HepG2 (cell line): ENCODE data around the gene JAK1. TPM values are rescaled to one million over a fixed set of nuclear protein-coding genes. Genes with fewer than 3 reads are reported as not detected.

Source experiments
- AHDC1 ChIP-seq: sonication (generic); formaldehyde crosslinking; IDR thresholded peaks from 2 replicates; pipeline ENCODE4 v1.5.1; 2020; ENCODE audit warnings: mild to moderate bottlenecking, missing genetic modification reagents, borderline replicate concordance
- CEBPG ChIP-seq: IDR thresholded peaks from 2 replicates; pipeline ENCODE4 v1.6.1; 2016
- FOXO1 ChIP-seq: sonication (generic); formaldehyde crosslinking; IDR thresholded peaks from 2 replicates; pipeline ENCODE4 v1.4.0; 2020; ENCODE audit warnings: missing genetic modification reagents
- FOXP1 ChIP-seq, 2 experiments: fragments of 450-650 bp in 1 of 2; IDR thresholded peaks; 2 replicates each; pipeline ENCODE4 v1.6.1; 2017 to 2018; ENCODE audit warnings: antibody characterized with exemption in 1 of 2
- GPBP1L1 ChIP-seq: sonication (generic); formaldehyde crosslinking; IDR thresholded peaks from 2 replicates; pipeline ENCODE4 v1.5.0; 2020; ENCODE audit warnings: mild to moderate bottlenecking, missing genetic modification reagents
- NR2F6 ChIP-seq, 2 experiments: IDR thresholded peaks; 2 replicates each; pipeline ENCODE4 v1.6.1; 2016; ENCODE audit warnings: antibody characterized with exemption in 1 of 2, mild to moderate bottlenecking in 1 of 2
- RCOR2 ChIP-seq: IDR thresholded peaks from 2 replicates; pipeline ENCODE4 v1.6.1; 2016; ENCODE audit warnings: missing biosample characterization, missing genetic modification reagents
- SAP130 ChIP-seq: IDR thresholded peaks from 2 replicates; pipeline ENCODE4 v1.6.1; 2016; ENCODE audit warnings: low read depth
- SP5 ChIP-seq: IDR thresholded peaks from 2 replicates; pipeline ENCODE4 v1.6.1; 2016; ENCODE audit warnings: low read depth, borderline replicate concordance
- TBL1XR1 ChIP-seq: fragments of 150-350 bp; IDR thresholded peaks from 2 replicates; pipeline ENCODE4 v1.6.1; 2014; ENCODE audit warnings: borderline replicate concordance, low read length; ENCODE audit not compliant: partially characterized antibody
- TCF7 ChIP-seq: sonication (generic); IDR thresholded peaks from 2 replicates; pipeline ENCODE4 v1.6.1; 2016; ENCODE audit warnings: antibody characterized with exemption, low read depth
- TFAP4 ChIP-seq: sonication (generic); IDR thresholded peaks from 2 replicates; pipeline ENCODE4 v1.6.1; 2016; ENCODE audit warnings: low read depth, borderline replicate concordance
- U2AF2 ChIP-seq: fragments of 200-400 bp; formaldehyde crosslinking; IDR thresholded peaks from 2 replicates; pipeline ENCODE4 v1.6.1; 2017; ENCODE audit warnings: low read depth, mild to moderate bottlenecking, low read length
- ZKSCAN8 ChIP-seq: IDR thresholded peaks from 2 replicates; pipeline ENCODE4 v1.6.1; 2016; ENCODE audit warnings: borderline replicate concordance, missing genetic modification reagents, missing compliant biosample characterization
- ZMYM2 ChIP-seq: sonication (generic); formaldehyde crosslinking; IDR thresholded peaks from 2 replicates; pipeline ENCODE4 v1.8.0; 2022; ENCODE audit warnings: mild to moderate bottlenecking, missing genetic modification reagents
- ZNF382 ChIP-seq: sonication (generic); formaldehyde crosslinking; IDR thresholded peaks from 2 replicates; pipeline ENCODE4 v1.5.0; 2020; ENCODE audit warnings: missing genetic modification reagents, mild to moderate bottlenecking, borderline replicate concordance
- polyA plus RNA-seq, 8 experiments: library from polyadenylated mRNA; depleted of rRNA in 3 of 8; stranded (reverse) in 7 of 8; unstranded in 1 of 8; fragments of >200 nt; fragmentation: Illumina TruSeq in 4 of 8; extraction: Trizol in 4 of 8; gene quantifications; 2 replicates each; pipeline versions ENCODE4 v1.2.1 to v1.2.3, GENCODE V29; 2011 to 2016; ENCODE audit warnings: low read depth in 4 of 8, missing spikeins in 1 of 8, mixed read lengths in 1 of 8; ENCODE audit not compliant: insufficient read depth in 1 of 8
- total RNA-seq, 5 experiments: library from RNA; depleted of rRNA; stranded (reverse); fragments of >200 nt; fragmentation: Illumina TruSeq; extraction: Trizol; gene quantifications; 2 replicates each; pipeline ENCODE4 v1.2.3, GENCODE V29; 2016; ENCODE audit warnings: low read depth in 1 of 5
- TF ChIP-seq, protein P1 (sequence below): sonication (generic); formaldehyde crosslinking; IDR thresholded peaks from 2 replicates; pipeline ENCODE4 v1.5.0; 2020; ENCODE audit warnings: mild to moderate bottlenecking, low read depth, missing genetic modification reagents, borderline replicate concordance
- TF ChIP-seq, protein P2 (sequence below): IDR thresholded peaks from 2 replicates; pipeline ENCODE4 v1.6.1; 2016; ENCODE audit warnings: mild to moderate bottlenecking

The JAK1 gene
- total and polyA plus RNA-seq, 2 of the 13 experiments (the other 11 are each of a cell fraction or from before 2014, with no cell fraction given), result 23.9 to 42.4 TPM

- TF ChIP-seq NR2F6 (IDR thresholded peaks at IDR 0.05) (no peak), NR2F6 (CRISPR knock-in tag; IDR thresholded peaks at IDR 0.05) (peak; percentile 61; the same call in 1 of the 2 replicates), AHDC1 (peak; percentile 92; the same call in 1 of the 2 replicates), TBL1XR1 (peak; percentile 50), FOXO1 (peak; percentile 86; the same call in 1 of the 2 replicates), TCF7 (peak; percentile 36; the same call in 1 of the 2 replicates), ZMYM2 (CRISPR knock-in tag) (0 out of 2 replicates have a peak, but pooled peaks have one; percentile 38), GPBP1L1 (CRISPR knock-in tag) (no peak), SAP130 (CRISPR knock-in tag) (peak; percentile 88), CEBPG (CRISPR knock-in tag) (peak; percentile 57), FOXP1 (IDR thresholded peaks at IDR 0.05) (no peak), FOXP1 (CRISPR knock-in tag; IDR thresholded peaks at IDR 0.05) (peak; percentile 93), RCOR2 (CRISPR knock-in tag) (peak; percentile 66; the same call in 1 of the 2 replicates), ZNF382 (no peak), ZKSCAN8 (CRISPR knock-in tag) (peak; percentile 64; the same call in 1 of the 2 replicates), SP5 (CRISPR knock-in tag) (peak; percentile 27; the same call in 1 of the 2 replicates), TFAP4 (peak; percentile 65; the same call in 1 of the 2 replicates), U2AF2 (no peak)
- TF ChIP-seq, protein P1, sequence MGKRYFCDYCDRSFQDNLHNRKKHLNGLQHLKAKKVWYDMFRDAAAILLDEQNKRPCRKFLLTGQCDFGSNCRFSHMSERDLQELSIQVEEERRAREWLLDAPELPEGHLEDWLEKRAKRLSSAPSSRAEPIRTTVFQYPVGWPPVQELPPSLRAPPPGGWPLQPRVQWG (CRISPR knock-in tag), result no peak
- TF ChIP-seq, protein P2, sequence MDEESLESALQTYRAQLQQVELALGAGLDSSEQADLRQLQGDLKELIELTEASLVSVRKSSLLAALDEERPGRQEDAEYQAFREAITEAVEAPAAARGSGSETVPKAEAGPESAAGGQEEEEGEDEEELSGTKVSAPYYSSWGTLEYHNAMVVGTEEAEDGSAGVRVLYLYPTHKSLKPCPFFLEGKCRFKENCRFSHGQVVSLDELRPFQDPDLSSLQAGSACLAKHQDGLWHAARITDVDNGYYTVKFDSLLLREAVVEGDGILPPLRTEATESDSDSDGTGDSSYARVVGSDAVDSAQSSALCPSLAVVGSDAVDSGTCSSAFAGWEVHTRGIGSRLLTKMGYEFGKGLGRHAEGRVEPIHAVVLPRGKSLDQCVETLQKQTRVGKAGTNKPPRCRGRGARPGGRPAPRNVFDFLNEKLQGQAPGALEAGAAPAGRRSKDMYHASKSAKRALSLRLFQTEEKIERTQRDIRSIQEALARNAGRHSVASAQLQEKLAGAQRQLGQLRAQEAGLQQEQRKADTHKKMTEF, result peak; percentile 63
Observed at GRCh38 chr1:64915381-64916274, 50.7 kb downstream of the JAK1 start (continued).
